ENCODE results near the gene NAA25.
"Not testable (repeated sequence)": the region's sequence is repeated elsewhere in the genome, so short reads cannot be mapped to it uniquely, and the experiment has no call there.

NAA25 gene

DNA sequence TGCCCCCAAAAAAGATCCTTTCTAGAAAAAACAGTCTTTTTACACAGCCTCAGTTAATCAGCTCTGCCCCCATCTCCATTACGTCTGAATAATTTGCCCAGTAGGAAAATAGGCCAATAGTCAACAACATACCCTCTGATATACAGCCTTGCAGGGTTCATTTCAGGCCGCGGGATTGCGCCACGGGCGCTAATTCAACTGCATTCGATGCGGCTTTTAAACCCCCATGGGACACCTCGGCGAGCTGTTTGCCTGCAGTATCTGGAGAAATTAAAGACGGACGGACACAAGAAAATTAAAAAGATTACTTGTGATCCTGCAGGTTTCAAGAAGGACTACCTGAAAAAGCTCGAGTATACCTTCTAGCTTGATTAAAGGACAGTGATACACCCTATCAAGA, 59.2 kb downstream of the NAA25 start:
- no peak for DNase-seq

DNA sequence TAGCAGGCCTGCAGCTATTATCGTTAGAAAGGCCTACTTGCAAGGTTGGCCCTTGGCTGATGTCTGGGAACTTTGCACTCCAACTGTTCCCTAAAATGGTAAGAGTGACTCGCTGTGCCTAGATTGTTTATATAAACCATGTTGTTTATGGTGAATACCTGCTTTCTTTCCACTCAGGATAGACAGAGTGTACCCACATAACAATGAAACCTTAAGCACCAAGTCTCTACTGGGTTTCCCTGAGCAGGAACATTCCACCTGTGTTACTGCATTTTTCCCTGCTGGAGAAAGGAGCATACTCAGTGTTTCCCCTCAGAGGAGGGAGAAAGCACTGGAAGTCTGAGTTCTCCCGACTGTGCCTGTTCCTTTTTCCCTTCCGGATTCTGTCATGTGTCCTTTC, 62.6 kb downstream of the NAA25 start:
- DNase-seq = no peak

DNA sequence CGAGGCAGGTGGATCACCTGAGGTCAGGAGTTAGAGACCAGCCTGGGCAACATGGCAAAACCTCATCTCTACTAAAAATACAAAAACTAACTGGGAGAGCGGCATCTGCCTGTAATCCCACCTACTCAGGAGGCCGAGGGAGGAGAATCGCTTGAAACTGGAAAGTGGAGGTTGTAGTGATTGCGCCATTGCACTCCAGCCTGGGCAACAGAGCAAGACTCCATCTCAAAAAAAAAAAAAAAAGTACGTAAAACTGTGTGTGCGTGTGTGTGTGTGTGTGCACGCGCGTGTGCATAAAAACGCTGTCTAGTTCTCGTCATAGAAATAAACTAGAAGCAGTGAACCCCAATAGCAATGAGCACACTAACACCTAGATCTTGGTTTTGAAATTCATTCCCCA, 72.0 kb downstream of the NAA25 start:
- DNase-seq = not testable (repeated sequence)

DNA sequence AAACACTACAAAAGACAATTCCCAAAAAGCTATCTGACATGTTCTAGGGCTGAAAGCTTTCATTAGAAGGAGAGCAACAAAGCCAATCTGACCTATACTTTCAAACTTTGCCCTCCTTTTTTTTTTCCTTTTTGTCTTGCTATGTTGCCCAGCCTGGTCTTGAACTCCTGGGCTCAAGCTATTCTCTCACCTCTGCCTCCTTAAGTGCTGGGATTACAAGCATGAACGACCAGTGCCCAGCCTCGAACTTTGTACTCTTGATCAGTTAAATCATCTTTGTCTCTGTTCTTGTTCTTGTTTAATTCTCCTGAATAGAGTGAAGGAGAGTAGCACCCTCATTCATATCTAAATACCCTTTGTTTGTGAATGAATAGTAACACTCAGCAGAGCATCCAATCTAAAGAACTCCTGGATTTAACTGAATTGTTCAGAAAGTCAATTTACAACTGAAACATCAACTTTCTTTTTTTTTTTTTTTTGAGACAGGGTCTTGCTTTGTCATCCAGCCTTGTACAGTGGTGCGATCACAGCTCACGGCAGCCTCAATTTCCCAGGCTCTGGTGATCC, 73.3 kb downstream of the NAA25 start:
- DNase-seq = no peak

DNA sequence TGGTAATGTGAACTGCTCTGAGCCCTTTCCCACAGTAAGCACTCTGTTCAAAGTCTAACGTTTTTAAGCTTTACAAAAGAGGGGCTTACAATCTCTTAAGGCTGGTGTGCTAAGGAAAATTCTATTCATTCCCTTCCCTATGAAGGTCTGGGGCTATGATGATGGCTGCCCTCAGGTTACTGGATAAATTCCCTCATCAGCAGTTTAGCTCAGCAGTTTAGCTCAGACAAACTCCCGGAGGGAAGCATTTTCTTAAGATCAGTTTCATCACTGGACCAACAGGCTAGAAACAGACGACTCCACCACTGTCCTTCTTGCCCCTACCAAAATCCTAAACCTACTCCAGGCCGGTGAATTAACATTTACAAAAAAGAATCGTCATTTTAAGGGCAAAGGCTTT, 76.3 kb downstream of the NAA25 start:
- no peak for DNase-seq

DNA sequence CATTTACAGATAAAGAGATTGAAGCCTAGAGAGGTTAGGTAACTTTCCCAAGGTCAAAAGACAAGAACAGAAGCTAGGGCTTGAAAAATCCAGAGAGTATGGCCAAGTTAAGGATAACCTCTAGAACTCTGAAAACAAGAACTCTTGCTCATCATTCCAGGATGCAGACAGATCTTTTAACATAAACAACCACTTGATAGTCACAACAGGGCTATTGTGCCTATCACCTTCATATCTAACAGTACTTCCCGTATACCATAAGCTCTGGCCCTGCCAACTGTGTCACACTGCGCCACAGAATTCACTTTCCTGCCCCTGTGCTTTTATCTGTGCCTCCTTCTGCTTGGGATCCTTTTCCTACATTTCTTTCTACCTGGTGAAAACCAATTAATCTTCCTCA, 77.1 kb downstream of the NAA25 start:
- no peak for DNase-seq

DNA sequence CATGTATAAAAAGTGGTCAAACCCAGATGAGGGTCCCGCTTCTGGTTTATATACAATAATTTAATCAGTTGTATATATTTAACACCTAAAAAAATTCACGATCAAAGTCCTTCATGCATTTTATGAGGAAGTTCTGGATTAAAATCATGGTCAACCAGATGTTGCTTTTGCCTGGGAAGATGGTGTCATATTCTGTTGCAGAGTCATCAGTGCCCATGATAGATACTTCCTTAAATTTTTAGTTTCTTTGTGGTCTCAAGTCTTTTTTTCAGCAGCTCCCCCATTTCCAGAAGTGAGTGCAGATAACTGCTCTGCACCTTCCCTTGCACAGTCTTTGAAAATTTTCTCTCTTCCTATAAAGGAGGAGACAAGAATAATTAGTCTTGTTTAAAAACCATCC, 79.3 kb downstream of the NAA25 start:
- no peak for DNase-seq

DNA sequence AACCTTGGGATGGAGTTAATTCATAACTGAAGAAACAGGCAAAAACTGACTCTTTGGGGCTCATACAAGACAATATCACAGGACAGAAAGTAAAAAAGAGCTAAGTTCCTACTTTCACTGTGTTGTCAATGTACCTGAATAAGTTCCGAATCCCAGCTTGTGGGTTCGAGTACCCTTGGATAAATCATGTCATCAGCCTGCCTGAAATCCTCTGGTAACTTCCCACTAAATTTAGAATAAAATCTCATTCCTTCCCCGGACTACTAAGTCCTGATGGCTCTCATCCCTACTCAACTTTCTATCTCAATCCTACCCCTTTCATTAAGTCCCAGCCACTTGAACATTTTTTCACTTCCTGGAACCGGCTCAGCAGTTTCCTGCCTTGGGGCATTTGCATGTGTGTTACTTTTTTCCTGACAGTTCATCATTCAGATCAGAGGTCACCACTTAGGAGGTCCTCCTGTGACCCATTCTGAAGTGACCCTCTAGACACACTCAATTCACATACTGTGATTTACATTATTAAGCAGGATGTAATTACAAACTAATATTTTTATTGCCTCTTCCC, 82.7 kb downstream of the NAA25 start:
- no peak for DNase-seq

DNA sequence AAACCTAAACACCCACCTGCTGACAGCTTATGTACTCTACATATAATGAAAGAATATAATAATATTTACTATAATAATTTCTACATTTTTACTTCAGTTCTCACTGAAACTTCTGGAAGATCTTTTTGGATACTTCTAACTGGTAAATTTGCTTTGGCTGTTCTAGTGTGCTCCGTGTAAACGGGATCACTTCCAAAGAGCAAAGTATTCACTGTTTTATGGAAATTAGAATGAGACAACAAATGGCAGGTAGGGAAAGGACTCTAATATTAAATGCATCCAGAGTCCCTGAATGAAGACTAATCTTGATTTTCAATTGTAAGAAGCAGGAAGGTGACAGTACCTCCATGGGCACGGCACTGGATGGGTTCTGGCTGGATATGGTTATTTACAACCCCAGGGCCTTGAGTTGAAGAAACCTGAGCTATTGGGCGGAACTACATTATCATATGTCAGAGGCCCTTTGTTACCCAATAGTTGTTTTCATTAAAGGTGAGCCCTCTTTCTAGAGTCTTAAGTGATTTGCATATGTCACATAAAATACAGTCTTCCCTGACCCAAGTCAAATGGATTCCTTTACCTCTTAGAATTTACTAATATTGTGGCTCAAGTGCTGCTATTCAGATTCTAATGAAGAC, 84.7 kb downstream of the NAA25 start:
- DNase-seq = no peak

DNA sequence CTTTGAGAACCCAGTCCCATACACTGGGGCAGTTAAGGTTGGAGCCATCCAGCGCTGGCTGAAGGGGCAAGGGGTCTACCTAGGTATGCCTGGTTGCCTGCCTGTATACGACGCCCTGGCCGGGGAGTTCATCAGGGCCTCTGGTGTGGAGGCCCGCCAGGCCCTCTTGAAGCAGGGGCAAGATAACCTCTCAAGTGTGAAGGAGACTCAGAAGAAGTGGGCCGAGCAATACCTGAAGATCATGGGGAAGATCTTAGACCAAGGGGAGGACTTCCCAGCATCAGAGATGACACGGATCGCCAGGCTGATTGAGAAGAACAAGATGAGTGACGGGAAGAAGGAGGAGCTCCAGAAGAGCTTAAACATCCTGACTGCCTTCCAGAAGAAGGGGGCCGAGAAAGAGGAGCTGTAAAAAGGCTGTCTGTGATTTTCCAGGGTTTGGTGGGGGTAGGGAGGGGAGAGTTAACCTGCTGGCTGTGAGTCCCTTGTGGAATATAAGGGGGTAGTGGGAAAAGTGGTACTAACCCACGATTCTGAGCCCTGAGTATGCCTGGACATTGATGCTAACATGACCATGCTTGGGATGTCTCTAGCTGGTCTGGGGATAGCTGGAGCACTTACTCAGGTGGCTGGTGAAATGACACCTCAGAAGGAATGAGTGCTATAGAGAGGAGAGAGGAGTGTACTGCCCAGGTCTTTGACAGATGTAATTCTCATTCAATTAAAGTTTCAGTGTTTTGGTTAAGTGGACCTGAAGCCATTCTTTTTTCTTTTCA, 86.2 kb downstream of the NAA25 start:
- no peak for DNase-seq

DNA sequence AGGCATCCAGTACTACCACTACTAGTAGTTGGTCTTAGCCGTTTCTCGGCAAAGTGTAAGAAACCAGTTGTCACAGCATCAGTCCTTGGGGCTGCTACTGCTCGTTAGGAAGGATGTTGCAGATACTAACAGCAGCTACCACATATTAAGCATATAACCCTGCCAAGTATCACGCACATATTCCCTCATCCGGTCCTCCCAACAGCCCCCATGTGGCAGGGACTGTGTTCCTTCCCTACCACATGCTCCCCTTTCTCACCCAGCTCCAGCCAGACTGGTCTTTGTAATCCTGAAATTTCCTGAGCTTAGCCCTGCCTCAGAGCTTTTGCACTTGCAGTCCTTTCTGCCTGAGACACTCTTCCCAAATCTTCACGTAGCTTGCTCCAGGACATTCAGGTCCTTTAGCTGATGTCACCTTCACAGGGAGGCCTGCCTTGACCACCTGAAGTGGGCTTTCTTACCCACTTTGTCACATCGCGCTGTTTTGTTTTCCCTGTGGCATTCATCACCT, 87.6 kb downstream of the NAA25 start:
- no peak for DNase-seq

DNA sequence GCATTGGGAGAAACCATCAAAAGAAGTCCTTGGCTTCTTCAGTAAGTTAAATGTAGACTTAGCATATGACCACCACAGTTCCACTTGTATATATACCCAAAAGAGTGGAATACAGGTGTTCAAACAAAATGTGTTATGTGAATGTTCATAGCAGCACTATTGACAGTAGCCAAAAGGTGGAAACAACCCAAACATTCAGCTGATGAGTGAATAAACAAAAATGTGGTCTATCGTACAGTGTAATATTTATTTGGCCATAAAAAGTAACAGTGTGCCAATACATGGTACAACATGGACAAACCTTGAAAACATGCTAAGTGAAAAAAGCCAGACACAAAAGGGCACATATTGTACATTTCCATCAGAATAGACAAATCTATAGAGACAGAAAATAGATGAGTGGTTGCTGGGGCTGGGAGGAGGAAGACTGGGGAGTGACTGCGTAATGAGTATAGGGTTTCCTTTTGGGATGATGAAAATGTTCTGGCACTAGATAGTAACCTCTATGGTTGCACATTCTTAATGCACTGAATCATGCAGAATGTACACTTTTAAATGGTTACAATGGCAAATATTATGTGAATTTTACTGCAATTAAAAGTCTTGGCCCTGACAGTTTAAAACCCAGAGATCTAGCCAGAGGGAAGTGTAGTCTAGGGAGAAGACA, 89.9 kb downstream of the NAA25 start:
- no peak for DNase-seq

DNA sequence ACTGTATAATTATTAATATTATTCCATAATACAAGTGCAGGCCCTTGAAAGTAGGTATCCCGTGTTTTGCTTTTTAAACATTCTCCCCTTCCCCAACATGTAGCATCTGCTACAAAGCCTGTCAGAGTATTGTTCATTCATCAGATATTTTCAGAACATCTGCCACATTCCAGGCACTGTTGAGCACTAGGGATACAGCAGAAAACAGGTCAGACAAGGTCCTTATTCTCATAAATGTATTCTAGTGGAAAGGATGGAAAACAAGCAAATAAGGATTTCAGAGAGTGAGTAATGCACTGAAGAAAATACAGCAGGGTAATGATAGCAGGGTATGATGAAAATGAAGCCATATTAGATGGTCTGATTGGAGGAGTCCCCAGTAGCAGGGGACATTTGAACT, 91.5 kb downstream of the NAA25 start:
- no peak for DNase-seq

DNA sequence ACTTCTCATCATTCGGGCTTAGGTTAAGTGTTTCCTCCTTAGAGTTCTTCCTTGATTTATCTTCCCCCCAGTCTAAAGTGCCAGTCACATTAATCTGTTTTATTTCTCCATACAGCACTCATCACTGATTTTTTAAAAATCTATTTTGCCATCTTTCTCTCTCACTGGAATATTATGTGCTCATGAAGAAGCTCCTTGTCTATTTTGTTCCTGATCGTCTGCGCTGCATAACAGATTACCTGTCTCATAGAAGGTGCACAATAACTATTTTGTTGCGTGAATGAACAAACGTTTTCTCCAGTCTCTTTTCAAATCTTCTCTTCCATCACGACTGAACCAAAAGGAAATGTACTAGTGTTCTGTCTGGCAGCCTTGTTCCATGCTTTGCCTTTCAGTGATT, 92.6 kb downstream of the NAA25 start:
- no peak for DNase-seq

DNA sequence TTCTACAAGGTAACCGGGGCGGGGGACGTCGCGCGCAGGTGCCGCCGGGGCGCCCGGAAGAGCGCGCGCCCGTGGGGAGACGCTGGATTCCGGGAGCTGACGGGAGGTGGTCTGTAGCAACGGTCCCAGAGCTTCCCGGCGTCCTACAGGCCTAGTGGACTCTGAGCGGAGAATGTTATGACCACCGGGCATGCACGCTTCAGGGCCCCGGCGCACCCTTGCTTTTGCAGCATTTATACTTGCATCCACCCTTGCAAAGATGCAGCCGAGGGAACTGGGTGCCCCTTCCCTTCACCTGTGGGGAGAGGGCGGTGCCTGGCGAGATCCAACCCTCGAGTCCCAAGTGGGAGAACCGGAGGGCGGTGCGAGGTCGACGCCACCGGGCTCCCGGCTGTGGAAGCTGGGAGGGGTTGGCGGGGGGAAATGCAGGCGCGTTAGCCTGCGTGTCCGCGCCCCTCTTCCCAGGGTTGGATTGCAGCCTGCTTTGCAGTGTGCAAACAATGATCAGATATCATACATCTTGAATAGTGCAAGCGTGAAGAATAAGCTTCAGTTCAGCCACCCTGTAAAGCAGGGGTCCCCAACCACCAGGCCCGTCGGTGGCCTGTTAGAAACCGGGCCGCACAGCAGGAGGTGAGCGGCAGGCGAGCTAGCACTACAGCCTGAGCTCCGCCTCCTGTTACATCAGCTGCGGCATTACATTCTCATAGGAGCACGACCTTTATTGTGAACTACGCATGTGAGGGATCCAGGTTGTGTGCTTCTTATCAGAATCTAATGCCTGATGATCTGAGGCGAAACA, 94.8 kb downstream of the NAA25 start:
- DNase-seq = peak; percentile 78

DNA sequence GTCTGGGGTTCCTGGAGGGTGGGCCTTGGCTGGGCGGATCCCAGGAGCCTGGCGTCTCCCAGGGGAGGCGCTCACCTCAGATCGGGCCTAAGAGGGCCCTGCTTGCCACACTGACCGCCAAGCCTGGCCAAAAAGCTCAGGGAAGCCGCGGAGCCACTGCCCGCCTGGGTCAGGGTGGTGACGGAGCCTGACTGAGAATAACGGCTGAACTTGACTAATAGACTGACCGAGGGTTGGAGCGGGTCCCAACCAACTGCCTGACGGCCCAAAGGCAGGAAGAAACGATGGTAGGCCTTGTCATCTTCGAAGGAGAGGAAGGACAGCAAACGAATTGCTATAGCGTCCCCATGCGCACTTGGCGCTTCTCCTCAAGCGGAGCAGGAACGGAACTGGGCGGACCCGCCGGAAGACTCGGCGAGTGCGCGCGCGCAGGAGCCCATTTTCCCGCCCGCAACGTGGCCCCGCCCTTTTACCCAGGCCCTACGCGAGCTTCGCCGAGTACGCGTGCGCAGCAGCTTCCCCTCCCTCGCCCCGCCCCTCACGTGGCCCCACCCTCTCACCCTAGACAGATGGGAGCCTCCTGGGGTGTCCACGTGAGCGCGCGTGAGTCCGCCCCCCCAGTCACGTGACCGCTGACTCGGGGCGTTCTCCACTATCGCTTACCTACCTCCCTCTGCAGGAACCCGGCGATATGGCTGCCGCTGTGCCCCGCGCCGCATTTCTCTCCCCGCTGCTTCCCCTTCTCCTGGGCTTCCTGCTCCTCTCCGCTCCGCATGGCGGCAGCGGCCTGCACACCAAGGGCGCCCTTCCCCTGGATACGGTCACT, 95.6 kb downstream of the NAA25 start, which contains the start of the genes ERP29 and TMEM116:
Gene ERP29 (plus strand): TSS at position 652 of the 826 bp plus-strand sequence. CDS start 40 bp downstream, at position 692.
Gene TMEM116 (minus strand): TSS at position 391 of the 826 bp plus-strand sequence. CDS start 7,895 bp downstream, outside the sequence.
- peak; percentile 100 for DNase-seq

DNA sequence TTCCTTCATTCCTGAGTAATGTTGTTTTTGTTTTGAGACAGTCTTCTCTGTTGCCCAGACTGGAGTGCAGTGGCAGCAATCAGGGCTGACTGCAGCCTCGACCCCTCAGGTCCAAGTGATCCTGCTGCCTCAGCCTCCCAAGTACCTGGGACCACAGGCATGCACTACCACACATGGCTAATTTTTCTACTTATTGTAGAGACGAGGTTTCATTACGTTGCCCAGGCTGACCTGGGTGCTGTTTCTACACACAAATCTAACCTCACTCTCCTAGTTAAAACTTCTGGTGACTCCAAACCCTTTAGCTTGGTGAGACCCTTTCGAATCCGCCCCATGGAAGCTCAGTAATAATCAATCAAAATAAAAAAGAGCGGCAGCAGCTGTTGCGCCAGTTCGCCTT, 96.9 kb downstream of the NAA25 start:
- no peak for DNase-seq

DNA sequence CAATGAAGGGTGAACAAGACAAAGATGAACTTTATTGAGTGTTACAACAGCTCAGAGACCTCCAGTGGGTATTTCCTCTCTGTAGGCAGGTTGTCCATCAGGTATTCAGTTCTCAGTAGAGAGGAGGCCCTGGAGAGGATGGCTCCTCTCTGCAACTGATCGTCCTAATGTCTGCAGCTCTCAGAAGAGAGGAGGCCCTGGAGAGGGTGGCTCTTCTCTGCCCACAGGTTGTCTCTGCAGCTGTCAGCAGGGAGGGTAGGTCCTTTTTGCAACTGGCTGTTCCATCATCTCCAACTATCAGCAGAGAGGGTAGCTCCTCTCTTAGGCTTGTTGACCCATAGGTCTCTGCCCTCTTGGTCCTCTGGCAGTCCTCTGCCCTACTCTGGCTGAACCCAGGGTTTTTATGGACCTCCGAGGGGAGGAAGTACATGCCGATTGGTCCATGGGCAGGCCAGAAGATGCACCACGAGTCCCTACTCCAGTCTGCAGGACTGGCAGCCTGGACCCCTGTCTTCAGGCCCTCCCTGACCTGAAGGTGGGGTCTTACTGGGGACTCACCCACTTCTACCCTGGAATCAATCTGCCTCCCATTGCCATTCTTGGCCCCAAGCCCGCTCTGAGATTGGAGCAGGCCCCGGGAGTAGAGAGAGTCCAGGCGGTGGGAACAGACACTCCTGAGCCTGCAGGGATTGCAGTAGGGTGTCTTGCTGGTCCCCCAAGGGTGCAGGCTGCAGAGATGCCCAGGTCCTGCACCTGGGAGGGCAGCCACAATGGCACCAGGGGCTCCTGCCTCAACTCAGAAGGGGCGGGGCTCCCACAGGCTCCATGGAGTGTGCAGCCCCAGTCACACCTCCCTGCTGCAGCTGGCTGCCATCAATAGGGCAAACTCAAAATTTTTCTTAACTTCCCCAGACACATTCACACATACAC, 97.9 kb downstream of the NAA25 start:
- no peak for DNase-seq

DNA sequence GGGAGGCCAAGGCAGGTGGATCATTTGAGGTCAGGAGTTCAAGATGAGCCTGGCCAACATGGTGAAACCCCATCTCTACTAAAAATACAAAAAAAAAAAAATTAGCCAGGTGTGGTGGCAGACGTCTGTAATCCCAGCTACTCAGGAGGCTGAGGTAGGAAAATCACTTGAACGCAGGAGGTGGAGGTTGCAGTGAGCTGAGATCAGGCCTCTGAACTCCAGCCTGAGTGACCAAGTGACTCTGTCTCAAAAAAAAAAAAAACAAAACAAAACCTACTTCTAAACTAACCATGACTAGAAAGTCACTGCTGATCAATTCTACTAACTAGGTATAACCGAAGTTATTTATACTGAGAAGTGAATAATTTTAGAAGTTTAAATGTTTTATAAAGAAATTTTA, 99.0 kb downstream of the NAA25 start:
- not testable (repeated sequence) for DNase-seq

DNA sequence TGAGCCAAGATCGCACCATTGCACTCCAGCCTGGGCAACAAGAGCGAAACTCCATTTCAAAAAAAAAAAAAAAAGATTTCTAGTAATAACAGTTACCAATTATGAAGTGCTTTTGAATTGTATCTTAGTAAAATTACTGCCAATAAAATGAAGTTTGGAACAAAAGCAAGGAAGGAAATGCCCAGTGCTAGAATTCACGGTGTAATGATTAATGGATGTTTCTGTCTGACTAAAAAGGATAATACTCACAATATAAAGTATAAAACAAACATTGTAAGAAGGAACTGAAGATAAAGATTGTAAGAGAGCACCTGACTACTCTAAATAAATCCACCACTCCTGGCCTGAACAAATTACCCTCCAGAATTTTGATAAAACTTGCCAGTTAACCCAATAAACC, 99.7 kb downstream of the NAA25 start:
- DNase-seq = no peak

Data from activated naive CD4-positive, alpha-beta T cell treated with anti-CD3 and anti-CD28 coated beads, Interleukin-2, amount 50 U/mL, for 16 hours (primary cell).